HG03571 (cell line): ENCODE data around the gene HMCN1.
A peak's percentile ranks its signal among the peaks of the same experiment; 100 is the strongest.

ENCODE experiments used
- ATAC-seq: cut with Tn5 transposase; IDR thresholded peaks from one replicate; pipeline ENCODE4 v1.9.1; 2021; ENCODE audit not compliant: unreplicated experiment

Gene HMCN1

DNA sequence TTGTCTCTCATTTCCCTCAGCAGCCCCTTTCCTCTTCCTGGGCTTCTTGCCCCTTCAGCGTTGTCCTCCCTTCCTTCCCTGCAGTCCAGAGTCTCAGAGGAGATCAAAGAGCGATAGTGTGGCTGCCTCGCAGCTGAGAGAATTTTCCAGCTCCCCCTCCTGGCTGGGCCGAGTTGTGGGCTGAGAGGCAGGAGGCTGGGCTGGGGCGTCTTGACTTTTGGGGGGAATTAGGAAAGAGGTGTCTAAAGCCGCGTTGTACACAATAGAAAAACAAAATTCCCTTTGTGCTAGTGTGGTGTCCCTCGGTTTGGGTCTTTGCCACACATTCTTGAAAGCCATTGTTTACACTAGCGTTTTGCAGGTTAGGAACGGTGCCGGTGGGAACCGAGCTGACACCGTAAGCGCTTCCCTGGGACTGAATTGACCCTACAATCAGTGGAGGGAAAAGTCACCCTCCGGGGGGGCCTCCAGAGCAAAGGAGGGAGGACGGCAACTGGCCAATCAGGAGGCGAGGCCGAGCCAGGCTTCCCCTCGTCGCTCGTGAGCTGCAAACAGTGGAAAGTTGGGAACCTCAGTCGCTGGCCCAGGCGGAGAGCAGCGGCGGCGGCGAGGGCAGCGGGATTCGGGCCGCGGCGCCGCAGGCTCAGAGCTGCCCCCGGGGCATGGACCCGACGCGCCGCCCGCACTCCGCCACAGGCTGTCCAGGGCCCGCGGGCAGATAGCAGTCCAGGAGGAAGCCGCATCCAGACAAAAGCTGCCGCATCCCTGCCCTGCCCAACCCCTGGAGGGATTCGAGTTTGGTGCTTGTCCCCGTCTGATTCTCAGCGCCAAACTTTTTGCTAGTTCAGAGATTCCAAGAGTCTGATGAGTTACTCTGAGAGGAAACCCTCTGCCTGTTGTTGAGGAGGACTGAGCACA, at the start of gene HMCN1:
HMCN1 (plus strand) TSS at position 574 of the 918 bp plus-strand sequence. CDS start 389 bp downstream, outside the sequence.
- ATAC-seq: no peak

DNA sequence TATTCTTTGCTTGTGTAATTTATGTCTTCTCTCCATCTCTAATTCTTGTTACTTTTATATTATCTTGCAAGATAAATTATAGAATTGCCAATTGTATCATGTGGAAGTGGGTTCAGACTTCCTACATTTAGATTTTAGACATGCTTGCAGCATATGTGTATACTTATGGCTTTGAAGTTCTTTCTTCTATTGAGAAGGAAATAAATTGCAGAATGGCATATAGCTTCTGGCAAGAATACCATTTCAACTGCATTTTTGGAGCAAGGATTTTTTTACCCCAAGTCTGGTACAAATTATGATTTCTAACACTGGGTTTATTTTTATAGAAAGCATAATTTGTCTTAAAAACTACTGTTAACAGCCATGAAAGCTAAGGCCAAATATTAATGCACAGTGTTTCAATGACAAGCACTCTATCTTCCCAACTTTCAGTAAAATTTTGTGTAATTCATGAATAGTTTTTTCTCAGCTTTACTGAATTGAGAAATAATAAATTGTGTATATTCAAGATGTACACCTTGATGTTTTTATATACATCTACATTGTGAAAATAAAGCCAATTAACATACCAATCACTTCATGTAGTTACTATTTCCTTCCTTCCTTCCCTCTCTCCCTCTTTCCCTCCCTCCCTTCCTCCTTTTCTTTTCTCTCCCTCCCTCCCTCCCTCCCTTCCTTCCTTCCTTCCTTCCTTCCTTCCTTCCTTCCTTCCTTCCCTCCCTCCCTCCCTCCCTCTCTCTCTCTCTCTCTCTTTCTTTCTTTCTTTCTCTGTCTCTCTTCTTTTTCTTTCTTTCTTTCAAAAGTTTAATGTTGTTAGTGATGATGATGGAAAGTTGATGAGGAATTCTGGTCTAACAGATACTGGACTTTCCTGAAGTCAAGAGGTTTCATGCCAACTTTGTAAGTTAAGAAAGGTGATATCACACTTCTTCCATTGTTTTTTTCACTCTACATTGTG, 47.1 kb upstream of the HMCN1 start:
- no peak for ATAC-seq

GRCh38 chr1:185690527-185690926, 43.7 kb upstream of the HMCN1 start:
- no peak for ATAC-seq

DNA sequence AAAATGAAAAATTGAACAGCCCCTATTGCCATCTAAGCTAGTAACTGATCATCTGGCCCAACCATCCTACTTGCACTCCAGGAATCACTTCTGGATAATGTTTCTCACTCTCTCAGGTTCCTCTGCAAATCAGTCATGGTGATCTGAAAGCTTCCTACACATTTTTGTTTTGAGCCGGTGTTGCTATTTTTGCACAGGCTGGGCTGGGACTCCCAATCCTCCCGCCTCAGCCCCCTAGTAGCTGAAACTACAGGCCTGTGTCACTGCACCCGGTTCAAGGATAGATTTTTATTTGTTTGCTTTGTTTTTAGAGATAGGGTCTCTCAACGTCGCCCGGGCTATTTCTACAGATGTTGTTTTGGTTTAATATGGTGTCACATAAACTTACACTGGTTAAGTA, 40.5 kb upstream of the HMCN1 start:
- peak; percentile 5 for ATAC-seq

DNA sequence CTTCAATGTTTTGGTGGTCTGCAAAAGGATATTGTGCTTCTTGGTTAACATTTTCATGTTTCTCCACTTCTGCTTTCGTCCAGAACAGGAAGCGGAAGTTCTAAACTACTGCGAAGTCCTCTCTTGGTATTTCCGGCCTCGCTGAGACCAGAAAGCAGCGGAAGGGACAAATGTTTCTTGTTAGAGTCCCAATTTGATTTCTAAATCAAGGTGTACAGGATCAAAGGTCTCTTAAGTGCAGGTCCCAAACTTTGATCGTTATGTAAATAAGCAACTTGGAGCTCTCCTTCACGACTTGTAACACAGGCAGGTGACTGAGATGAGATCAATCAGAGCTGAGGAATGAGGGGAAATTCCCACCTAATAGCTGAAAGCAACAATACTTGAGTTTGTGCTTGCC, 40.1 kb upstream of the HMCN1 start:
- ATAC-seq: peak; percentile 92

- ATAC-seq: no peak
Measured at GRCh38 chr1:185695299-185695698, 38.9 kb upstream of the HMCN1 start.

DNA sequence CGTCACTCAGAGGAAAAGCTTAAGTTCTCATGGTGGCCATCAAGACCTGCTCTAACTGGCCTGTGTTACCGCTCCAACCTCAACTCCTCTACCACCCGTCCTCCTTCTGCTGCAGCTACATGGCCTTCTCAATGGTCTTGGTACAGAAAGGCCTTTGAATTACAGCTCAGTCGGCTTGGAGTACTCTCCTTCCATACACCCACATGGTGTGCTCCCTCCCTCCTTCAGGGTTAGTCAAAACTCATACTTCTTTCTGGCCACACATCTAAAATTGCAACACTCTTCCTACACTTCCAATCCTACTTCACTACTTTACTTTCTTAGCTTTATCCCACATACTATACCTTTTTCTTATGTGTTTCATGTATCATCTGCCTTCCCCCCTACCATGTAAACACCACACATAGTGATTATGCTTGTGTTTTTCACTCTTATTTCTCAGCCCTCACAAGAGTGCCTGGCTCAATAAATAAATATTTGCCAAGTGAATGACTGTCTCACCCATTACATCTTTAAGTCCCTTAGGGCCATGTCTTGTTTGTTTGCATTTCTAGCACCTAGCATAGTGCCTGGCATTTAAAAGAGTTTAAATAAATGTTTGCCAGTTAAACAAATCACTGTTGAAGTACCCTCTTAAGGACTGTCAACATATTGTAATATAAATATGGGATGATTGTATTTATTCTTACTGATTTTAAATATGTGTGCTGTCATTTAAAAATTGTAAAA, 37.6 kb upstream of the HMCN1 start:
- ATAC-seq: no peak

DNA sequence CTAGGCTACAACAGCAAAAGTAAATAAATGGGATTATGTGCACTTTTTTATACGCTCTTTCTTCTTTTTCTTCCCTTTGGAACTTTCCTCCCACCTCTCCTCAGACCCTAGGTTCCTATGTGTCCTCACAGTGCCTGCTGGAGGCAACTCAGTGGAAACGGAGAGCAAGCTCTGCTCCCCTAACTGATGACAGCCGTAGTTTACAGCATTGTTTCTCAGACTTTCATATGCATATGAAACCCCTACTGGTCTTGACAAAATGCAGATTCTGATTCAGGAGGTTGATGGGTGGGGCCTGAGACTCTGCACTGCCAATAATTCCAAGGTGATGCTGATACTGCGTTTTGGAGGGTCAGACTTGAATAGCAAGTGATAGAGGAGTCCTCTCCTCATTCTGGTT, 34.3 kb upstream of the HMCN1 start:
- no peak for ATAC-seq

GRCh38 chr1:185701650-185702049, 32.5 kb upstream of the HMCN1 start:
- no peak for ATAC-seq

- no peak for ATAC-seq
Measured at GRCh38 chr1:185704181-185704580, 30.0 kb upstream of the HMCN1 start.

GRCh38 chr1:185716095-185716494, 18.1 kb upstream of the HMCN1 start:
- ATAC-seq: no peak

GRCh38 chr1:185719021-185719420, 15.2 kb upstream of the HMCN1 start:
- ATAC-seq: no peak

DNA sequence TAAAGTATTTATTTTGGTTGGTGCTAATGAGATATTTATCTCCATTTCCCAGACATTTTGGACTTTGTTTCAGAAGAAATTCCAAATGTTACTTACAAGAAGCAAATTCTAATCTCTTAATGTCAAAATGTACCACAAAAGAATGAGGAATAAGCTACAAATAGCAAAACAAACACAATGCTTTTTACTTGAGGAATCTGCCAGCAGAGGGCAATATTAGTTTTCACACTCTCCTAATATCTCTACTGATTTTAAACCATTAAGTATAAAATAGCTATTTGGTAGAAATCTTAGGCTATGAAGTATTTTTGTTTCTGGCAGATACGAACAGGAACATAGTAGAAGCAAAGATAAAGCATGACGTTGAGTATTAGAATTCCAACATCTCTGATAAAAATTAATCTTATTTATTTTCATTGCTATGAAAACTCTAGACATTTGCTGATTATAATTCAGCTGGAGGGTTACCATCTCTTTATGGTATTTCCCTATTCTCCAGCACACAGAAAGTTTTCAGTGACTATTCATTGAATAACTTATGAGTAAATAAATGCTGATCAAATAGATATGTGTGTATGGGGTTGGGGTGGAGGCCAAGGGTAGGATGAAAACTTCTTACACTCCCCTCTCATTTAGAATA, 13.4 kb upstream of the HMCN1 start:
- ATAC-seq: no peak

GRCh38 chr1:185721553-185721952, 12.6 kb upstream of the HMCN1 start:
- no peak for ATAC-seq

DNA sequence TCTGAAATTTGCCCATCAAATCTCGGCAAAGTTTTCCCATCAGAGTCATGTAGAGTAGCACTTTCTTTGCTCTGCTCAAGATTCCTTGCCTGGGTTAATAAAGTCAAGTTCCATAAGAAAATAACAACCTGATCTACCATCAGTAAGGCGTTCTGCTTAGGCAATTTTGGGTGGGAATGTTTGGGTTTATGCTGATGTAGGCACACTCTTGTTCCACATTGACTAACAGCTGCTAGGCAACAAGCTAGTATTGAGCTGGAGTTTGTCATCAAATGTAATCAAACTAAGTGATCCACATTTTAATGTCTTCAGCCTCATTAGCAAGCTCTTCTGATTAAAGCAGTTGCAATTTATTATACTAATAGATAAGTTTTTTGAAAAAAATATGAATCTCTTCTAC, 12.1 kb upstream of the HMCN1 start:
- no peak for ATAC-seq

DNA sequence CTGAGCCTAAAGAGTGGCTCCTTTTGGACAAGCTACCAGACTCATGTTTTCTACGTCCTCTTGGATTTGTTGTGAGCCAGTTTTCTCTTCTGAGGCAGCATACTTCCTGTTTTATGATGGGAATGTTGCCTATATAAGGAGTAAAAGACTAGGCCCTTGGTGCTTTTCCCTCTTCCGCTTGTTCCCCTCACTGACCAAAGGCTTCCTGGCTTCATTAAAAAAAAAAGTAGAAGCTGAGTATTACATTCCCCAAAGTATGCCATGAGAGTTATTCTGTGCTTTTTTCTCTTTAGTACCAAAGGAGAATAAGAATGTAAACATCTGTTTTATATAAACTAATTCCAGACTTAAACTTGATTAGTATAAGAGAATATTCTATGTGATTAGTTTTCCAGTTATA, 6.5 kb upstream of the HMCN1 start:
- no peak for ATAC-seq

- ATAC-seq: no peak
Measured at GRCh38 chr1:185731446-185731845, 2.7 kb upstream of the HMCN1 start.

DNA sequence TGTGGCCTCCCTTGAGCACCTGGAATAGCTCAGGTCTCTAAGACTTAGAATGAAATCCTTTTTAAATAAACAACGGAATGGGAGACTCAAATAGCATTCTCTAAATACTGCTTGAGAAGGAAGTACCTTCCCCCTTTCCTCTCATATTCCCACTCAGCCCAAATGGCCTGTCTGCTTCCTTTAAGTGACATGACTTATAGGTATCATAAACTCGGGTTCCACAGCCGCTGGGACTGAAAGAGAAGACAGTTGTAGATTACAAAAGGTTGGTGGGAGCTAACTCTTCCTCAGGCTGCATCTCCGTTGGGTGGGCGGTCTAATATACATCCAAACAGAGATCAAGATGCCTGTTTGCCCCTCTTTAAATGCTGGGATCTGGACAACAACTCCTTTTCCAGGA, 1.2 kb upstream of the HMCN1 start:
- no peak for ATAC-seq

DNA sequence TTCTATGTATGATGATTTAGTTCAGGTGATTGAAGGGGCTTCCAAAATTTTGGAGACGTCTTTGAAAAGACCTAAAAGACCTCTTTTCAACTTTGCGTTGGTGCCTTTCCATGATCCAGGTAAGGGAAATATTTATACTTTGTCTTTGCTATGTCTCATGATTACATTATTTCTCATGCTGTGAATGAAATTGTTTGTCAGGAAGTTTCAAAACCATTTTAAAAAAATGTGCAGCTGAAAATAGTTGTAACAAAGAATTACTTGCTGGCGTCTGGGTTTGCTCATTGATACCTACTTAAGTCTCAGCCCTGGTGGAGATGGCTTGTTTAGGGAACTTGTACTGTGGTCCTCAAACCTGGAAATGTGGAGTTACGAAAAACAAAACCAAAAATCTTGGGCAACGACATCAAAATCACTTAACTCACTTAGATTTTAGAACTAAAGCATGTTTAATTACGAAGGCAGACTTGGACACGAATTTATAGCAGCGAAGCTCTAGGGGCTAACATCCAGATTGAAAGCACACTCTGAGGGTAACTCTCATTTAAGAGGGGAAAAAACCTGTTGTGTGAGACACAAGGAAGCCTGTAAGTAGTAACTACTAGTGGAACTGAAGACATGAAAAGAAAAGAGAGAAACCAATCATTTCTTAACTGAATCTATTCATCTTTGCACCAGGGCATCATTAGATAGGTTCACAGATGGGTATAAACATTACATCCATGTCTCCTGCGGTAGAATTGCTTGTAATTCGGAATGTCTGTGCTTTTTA, 924 bp downstream of the HMCN1 start:
- no peak for ATAC-seq

- no peak for ATAC-seq
Measured at GRCh38 chr1:185735701-185736064, 1.5 kb downstream of the HMCN1 start.
